HepG2 (cell line): ENCODE results near the gene ERLIN1. TPM values are rescaled to one million over a fixed set of nuclear protein-coding genes. Genes with fewer than 3 reads are reported as not detected.

Experiments used
- ATAC-seq: fragments of 200-7000 bp; cut with Tn5 transposase; 3 replicates; pipeline ENCODE4 v1.9.1; 2020; ENCODE audit warnings: mild to moderate bottlenecking, moderate library complexity
- BruUV-seq: library from RNA; stranded (reverse); fragments of 400-500 nt; replicated peaks from 2 replicates; lab custom pipeline; 2021; lab: Mats Ljungman, UMichigan
- CTCF ChIA-PET: fragments of 300-600 bp; formaldehyde crosslinking; extraction: SDS; loops from one replicate; lab custom pipeline; 2021; ENCODE audit warnings: low total read pairs, inconsistent platforms, low intra/inter-chr PET ratio; lab: Yijun Ruan, JAX
- POLR2A ChIA-PET: fragments of 350-600 bp; sonication (Branson Sonifier 250); formaldehyde crosslinking; loops from one replicate; lab custom pipeline; 2020; ENCODE audit warnings: antibody characterized with exemption, inconsistent platforms; lab: Yijun Ruan, JAX
- DNase-seq: peaks from one replicate; pipeline ENCODE4 v3.0.0-alpha.2; 2015; ENCODE audit warnings: low spot score
- FAIRE-seq: peaks from 3 replicates; lab custom pipeline; 2011; peaks lifted over from hg19 to GRCh38; lab: Jason Lieb, UNC
- H2AFZ ChIP-seq: one replicate; pipeline ENCODE4 v1.6.1; 2011; ENCODE audit warnings: low read length, inconsistent platforms
- H3K27ac ChIP-seq: fragments of 300-600 bp; 3 replicates; pipeline ENCODE4 v1.8.0; 2011; ENCODE audit warnings: mixed run types, mild to moderate bottlenecking, mixed read lengths, low read length, inconsistent platforms; ENCODE audit not compliant: insufficient read depth; ENCODE audit errors: extremely low read length
- H3K27me3 ChIP-seq, 2 experiments: fragments of 200-600 bp in 1 of 2; 2 replicates in 1 of 2; 3 replicates in 1 of 2; pipeline versions ENCODE4 v1.6.0 to v1.8.0; 2011; ENCODE audit warnings: low read length in 2 of 2, mild to moderate bottlenecking in 2 of 2, moderate library complexity in 2 of 2, inconsistent platforms in 1 of 2; ENCODE audit not compliant: insufficient read depth in 2 of 2, control insufficient read depth in 1 of 2
- H3K36me3 ChIP-seq, 2 experiments: fragments of 200-600 bp in 1 of 2; replicated peaks in 1 of 2; 2 replicates in 1 of 2; 3 replicates in 1 of 2; pipeline versions ENCODE4 v1.5.1 to v1.8.0; 2011; ENCODE audit warnings: low read length in 2 of 2, inconsistent platforms in 1 of 2; ENCODE audit not compliant: insufficient read depth in 2 of 2, control insufficient read depth in 1 of 2
- H3K4me1 ChIP-seq: 2 replicates; pipeline ENCODE4 v1.5.1; 2012; ENCODE audit warnings: low read length, inconsistent platforms; ENCODE audit not compliant: insufficient read depth
- H3K4me2 ChIP-seq: 2 replicates; pipeline ENCODE4 v1.6.0; 2011; ENCODE audit warnings: low read depth, low read length, inconsistent platforms
- H3K4me3 ChIP-seq, 3 experiments: fragments of 200-600 bp in 1 of 3; sonication (generic), shearing (Covaris generic) in 1 of 3; replicated peaks in 1 of 3; 2 replicates each; pipeline ENCODE4 v1.5.1; 2011 to 2016; ENCODE audit warnings: low read length in 3 of 3, inconsistent platforms in 2 of 3, low read depth in 2 of 3, mild to moderate bottlenecking in 2 of 3, control low read depth in 1 of 3, mixed read lengths in 1 of 3; ENCODE audit not compliant: insufficient read depth in 1 of 3
- H3K79me2 ChIP-seq: one replicate; pipeline ENCODE4 v1.6.1; 2011; ENCODE audit warnings: low read length, inconsistent platforms; ENCODE audit not compliant: insufficient read depth
- H3K9ac ChIP-seq: 2 replicates; pipeline ENCODE4 v1.6.0; 2011; ENCODE audit warnings: mild to moderate bottlenecking, low read depth, low read length, inconsistent platforms; ENCODE audit not compliant: insufficient read depth
- H3K9me3 ChIP-seq: 2 replicates; pipeline ENCODE4 v1.5.1; 2012; ENCODE audit warnings: mild to moderate bottlenecking, low read length
- H4K20me1 ChIP-seq: 2 replicates; pipeline ENCODE4 v1.6.0; 2011; ENCODE audit warnings: inconsistent platforms, mild to moderate bottlenecking, low read length, moderate library complexity; ENCODE audit not compliant: insufficient read depth
- BATF2 ChIP-seq: sonication (generic); formaldehyde crosslinking; IDR thresholded peaks from 2 replicates; pipeline ENCODE4 v1.8.0; 2022; ENCODE audit warnings: mild to moderate bottlenecking, missing genetic modification reagents, moderate library complexity
- DR1 ChIP-seq: sonication (generic); formaldehyde crosslinking; IDR thresholded peaks from 2 replicates; pipeline ENCODE4 v1.8.0; 2021; ENCODE audit warnings: mild to moderate bottlenecking, missing genetic modification reagents, inconsistent platforms
- IRF1 ChIP-seq: sonication (generic); formaldehyde crosslinking; IDR thresholded peaks from 2 replicates; pipeline ENCODE4 v1.4.0; 2020; ENCODE audit warnings: low read depth, mild to moderate bottlenecking, missing genetic modification reagents
- NCOA2 ChIP-seq: sonication (generic); formaldehyde crosslinking; IDR thresholded peaks from 2 replicates; pipeline ENCODE4 v1.8.0; 2022; ENCODE audit warnings: inconsistent platforms
- NCOA5 ChIP-seq: sonication (generic); formaldehyde crosslinking; IDR thresholded peaks from 2 replicates; pipeline ENCODE4 v1.4.0; 2020; ENCODE audit warnings: missing genetic modification reagents
- NFAT5 ChIP-seq: sonication (generic); formaldehyde crosslinking; IDR thresholded peaks from 2 replicates; pipeline ENCODE4 v1.4.0; 2020; ENCODE audit warnings: missing genetic modification reagents
- PHB2 ChIP-seq: fragments of 450-650 bp; IDR thresholded peaks from 2 replicates; pipeline ENCODE4 v1.6.1; 2018; ENCODE audit not compliant: partially characterized antibody
- RARG ChIP-seq: sonication (generic); formaldehyde crosslinking; IDR thresholded peaks from 2 replicates; pipeline ENCODE4 v1.4.0; 2020; ENCODE audit warnings: low read depth, mild to moderate bottlenecking, missing genetic modification reagents
- RELA ChIP-seq: sonication (generic); formaldehyde crosslinking; IDR thresholded peaks from 2 replicates; pipeline ENCODE4 v1.4.0; 2020; ENCODE audit warnings: missing genetic modification reagents
- SAP130 ChIP-seq: IDR thresholded peaks from 2 replicates; pipeline ENCODE4 v1.6.1; 2016; ENCODE audit warnings: low read depth
- SRSF4 ChIP-seq: fragments of 200-400 bp; formaldehyde crosslinking; IDR thresholded peaks from one replicate; pipeline ENCODE4 v1.6.1; 2018; ENCODE audit warnings: mild to moderate bottlenecking, low read depth, low read length, moderate library complexity; ENCODE audit not compliant: poor library complexity, severe bottlenecking
- TAF1 ChIP-seq: sonication (generic); formaldehyde crosslinking; IDR thresholded peaks from 2 replicates; pipeline ENCODE4 v1.4.0; 2020; ENCODE audit warnings: missing genetic modification reagents
- THAP8 ChIP-seq: sonication (generic); formaldehyde crosslinking; IDR thresholded peaks from 2 replicates; pipeline ENCODE4 v1.5.1; 2020; ENCODE audit warnings: missing genetic modification reagents, mild to moderate bottlenecking, borderline replicate concordance
- TSC22D2 ChIP-seq: sonication (generic); formaldehyde crosslinking; IDR thresholded peaks from 2 replicates; pipeline ENCODE4 v1.5.1; 2020; ENCODE audit warnings: missing genetic modification reagents, mild to moderate bottlenecking, borderline replicate concordance
- ZNF782 ChIP-seq: sonication (generic); formaldehyde crosslinking; IDR thresholded peaks from 2 replicates; pipeline ENCODE4 v1.4.0; 2020; ENCODE audit warnings: missing genetic modification reagents, mild to moderate bottlenecking, borderline replicate concordance
- WGBS: methylation state at CpG from one replicate; pipeline ENCODE4 v1.1.6; 2017; ENCODE audit warnings: low lambda C conversion rate; 5-methylcytosine and 5-hydroxymethylcytosine counted together
- in situ Hi-C: cut with HindIII; loops from 2 replicates; pipeline ENCODE4 v1.10.0; 2017; ENCODE audit warnings: low pct_unique_long_range_greater_than_20kb; ENCODE audit not compliant: extremely low pct_ligation_motif_present
- intact Hi-C: fragments of 100-400 bp; cut with micrococcal nuclease; formaldehyde crosslinking; loops from one replicate; pipeline ENCODE4 v1.10.0; 2022; ENCODE audit not compliant: unreplicated experiment
- polyA plus RNA-seq, 8 experiments: library from polyadenylated mRNA; depleted of rRNA in 3 of 8; stranded (reverse) in 7 of 8; unstranded in 1 of 8; fragments of >200 nt; fragmentation: Illumina TruSeq in 4 of 8; extraction: Trizol in 4 of 8; gene quantifications; 2 replicates each; pipeline versions ENCODE4 v1.2.1 to v1.2.3, GENCODE V29; 2011 to 2016; ENCODE audit warnings: low read depth in 4 of 8, missing spikeins in 1 of 8, mixed read lengths in 1 of 8; ENCODE audit not compliant: insufficient read depth in 1 of 8
- total RNA-seq, 5 experiments: library from RNA; depleted of rRNA; stranded (reverse); fragments of >200 nt; fragmentation: Illumina TruSeq; extraction: Trizol; gene quantifications; 2 replicates each; pipeline ENCODE4 v1.2.3, GENCODE V29; 2016; ENCODE audit warnings: low read depth in 1 of 5
- TF ChIP-seq, protein P1 (sequence below): sonication (generic); formaldehyde crosslinking; IDR thresholded peaks from 2 replicates; pipeline ENCODE4 v1.4.0; 2020; ENCODE audit warnings: mild to moderate bottlenecking, missing genetic modification reagents

Gene ERLIN1
- total and polyA plus RNA-seq, 2 of the 13 experiments (the other 11 are each of a cell fraction or from before 2014, with no cell fraction given): 56.8 to 69.3 TPM

- ChIA-PET CTCF (no interaction called here), POLR2A (interaction anchor here (0.8 kb wide), 1 partner anchor 76 kb away, joined by 3 read pairs; no protein-coding TSS in a partner anchor)
- DNase-seq: no peak
- Histone ChIP-seq H3K4me3 (no peak overlapping the region), H4K20me1 (no peaks in the 10 kb centered on the region), H3K27ac (no peak overlapping the region), H2AFZ (no peak overlapping the region), H3K79me2 (no peaks in the 10 kb centered on the region), H3K4me1 (peaks cover 16% of the 10 kb centered on the region), H3K36me3 (no peaks in the 10 kb centered on the region), H3K9me3 (no peaks in the 10 kb centered on the region), H3K27me3 (no peaks in the 10 kb centered on the region), H3K4me2 (no peak overlapping the region), H3K9ac (no peak overlapping the region)
- in situ Hi-C loops (loop anchor here (10.0 kb wide), 1 partner anchor 252 kb away; no protein-coding TSS in a partner anchor), intact Hi-C loops (no loop called here)
- no peak for FAIRE-seq
- TF ChIP-seq NCOA2: no peak
- TF ChIP-seq IRF1 (CRISPR knock-in tag): no peak
- TF ChIP-seq NFAT5: no peak
- TF ChIP-seq, protein P1, sequence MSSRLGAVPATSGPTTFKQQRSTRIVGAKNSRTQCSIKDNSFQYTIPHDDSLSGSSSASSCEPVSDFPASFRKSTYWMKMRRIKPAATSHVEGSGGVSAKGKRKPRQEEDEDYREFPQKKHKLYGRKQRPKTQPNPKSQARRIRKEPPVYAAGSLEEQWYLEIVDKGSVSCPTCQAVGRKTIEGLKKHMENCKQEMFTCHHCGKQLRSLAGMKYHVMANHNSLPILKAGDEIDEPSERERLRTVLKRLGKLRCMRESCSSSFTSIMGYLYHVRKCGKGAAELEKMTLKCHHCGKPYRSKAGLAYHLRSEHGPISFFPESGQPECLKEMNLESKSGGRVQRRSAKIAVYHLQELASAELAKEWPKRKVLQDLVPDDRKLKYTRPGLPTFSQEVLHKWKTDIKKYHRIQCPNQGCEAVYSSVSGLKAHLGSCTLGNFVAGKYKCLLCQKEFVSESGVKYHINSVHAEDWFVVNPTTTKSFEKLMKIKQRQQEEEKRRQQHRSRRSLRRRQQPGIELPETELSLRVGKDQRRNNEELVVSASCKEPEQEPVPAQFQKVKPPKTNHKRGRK (CRISPR knock-in tag): no peak
- no peak for TF ChIP-seq NCOA5 (CRISPR knock-in tag)
- no peak for TF ChIP-seq ZNF782
- no peak for TF ChIP-seq SRSF4
- TF ChIP-seq PHB2: no peak
- no peak for TF ChIP-seq SAP130 (CRISPR knock-in tag)
- no peak for TF ChIP-seq THAP8 (CRISPR knock-in tag)
- no peak for TF ChIP-seq RELA (CRISPR knock-in tag)
- no peak for TF ChIP-seq RARG
- TF ChIP-seq TAF1 (CRISPR knock-in tag): no peak
- no peak for TF ChIP-seq DR1
- no peak for TF ChIP-seq TSC22D2
- TF ChIP-seq BATF2: no peak
- no TSS peak for BruUV-seq
- no peak for ATAC-seq
- 95% methylated on average over 10 of the region's 11 CpGs for WGBS
These were observed 79.0 kb downstream of the ERLIN1 start for GRCh38 chr10:100106865-100107264.
